Heart right ventricle (tissue), 16 donors: ENCODE data around the gene WHRN. TPM values are rescaled to one million over a fixed set of nuclear protein-coding genes. Genes with fewer than 3 reads are reported as not detected.

Source experiments
- ATAC-seq, 8 donors: fragments of 200-7000 bp; cut with Tn5 transposase; one replicate each; pipeline ENCODE4 v1.9.1; 2020; ENCODE audit warnings: mild to moderate bottlenecking in 8 of 8, moderate library complexity in 8 of 8, moderate number of reproducible peaks in 1 of 8
- DNase-seq, 2 donors: peaks; one replicate each; pipeline ENCODE4 v3.0.0-alpha.2; 2020
- H3K27ac ChIP-seq, 10 donors: fragments of 200-600 bp; sonication (generic) in 2 of 10; one replicate each; pipeline versions ENCODE4 v1.5.0 to v1.8.0; 2020 to 2022; ENCODE audit warnings: mild to moderate bottlenecking in 3 of 10
- H3K27me3 ChIP-seq, 7 donors: fragments of 200-600 bp; one replicate each; pipeline ENCODE4 v1.8.0; 2021 to 2022; ENCODE audit warnings: mild to moderate bottlenecking in 2 of 7
- H3K36me3 ChIP-seq, 9 donors: fragments of 200-600 bp; sonication (generic) in 1 of 9; one replicate each; pipeline versions ENCODE4 v1.5.0 to v1.8.0; 2020 to 2022; ENCODE audit warnings: mild to moderate bottlenecking in 2 of 9
- H3K4me1 ChIP-seq, 9 donors: fragments of 200-600 bp; sonication (generic) in 1 of 9; one replicate each; pipeline versions ENCODE4 v1.5.0 to v1.8.0; 2020 to 2022; ENCODE audit warnings: mild to moderate bottlenecking in 4 of 9
- H3K4me3 ChIP-seq, 10 donors: fragments of 200-600 bp; sonication (generic) in 2 of 10; one replicate each; pipeline versions ENCODE4 v1.5.0 to v1.8.0; 2020 to 2022; ENCODE audit warnings: mild to moderate bottlenecking in 7 of 10, moderate library complexity in 2 of 10
- H3K9me3 ChIP-seq, 11 donors: fragments of 200-600 bp in 10 of 11; sonication (generic) in 2 of 11; one replicate each; pipeline versions ENCODE4 v1.5.0 to v1.8.0; 2013 to 2022; ENCODE audit warnings: mild to moderate bottlenecking in 2 of 11, control low read depth in 1 of 11, moderate library complexity in 1 of 11
- CTCF ChIP-seq, 9 donors: fragments of 200-600 bp; sonication (generic) in 2 of 9; IDR thresholded peaks; one replicate each; pipeline versions ENCODE4 v1.5.0 to v1.8.0; 2021 to 2022; ENCODE audit warnings: antibody characterized with exemption in 9 of 9, mild to moderate bottlenecking in 5 of 9, moderate library complexity in 1 of 9
- WGBS, 2 donors: extraction: QIAGEN DNeasy Blood & Tissue Kit; methylation state at CpG; one replicate each; pipeline ENCODE4 v1.1.7; 2013; ENCODE audit warnings: inconsistent platforms in 1 of 2; 5-methylcytosine and 5-hydroxymethylcytosine counted together
- intact Hi-C, 10 donors: fragments of 100-400 bp; cut with DNase I; formaldehyde crosslinking; loops; one replicate each; pipeline versions ENCODE4 v1.11.1 to v1.14.2; 2022
- polyA plus RNA-seq, 2 donors: library from polyadenylated mRNA; stranded (reverse); fragments of 200-250 nt; gene quantifications; one replicate each; pipeline ENCODE4 v1.2.3, GENCODE V29; 2013
- total RNA-seq, 10 donors: library from RNA; stranded (reverse); fragmentation: NEBNext Ultra II Directional in 3 of 10; extraction: Animal tissue kit (Norgen Biotek cat#: 25700) in 3 of 10; gene quantifications; one replicate each; pipeline versions ENCODE4 v1.2.1 to v1.2.4, GENCODE V29; 2021 to 2023
- donor health status: Arrhythmogenic right ventricular cardiomyopathy.
- donor health status: ischemic (EF 13 %, LVEDD 7.1; RV severe dilation, severe dysfunction).
- donor health status: healthy with polysubstance abuse.
- donor health status: DM: no; HTN: yes; CAD: no.
- donor health status: DM: no; HTN: no; CAD: no.
- donor health status: ischemic (EF 25% LVEDD 6.9; RV normal size, moderate dysfunction).
- donor health status: ischemic (EF 25% LVEDD 5.7; RV mildly dilated, moderate dysfunction).
- donor health status: healthy.
- donor health status: DM: yes; HTN: yes; CAD: no.
- donor health status: Ischemic cardiomyopathy.
- donor health status: ischemic (EF 35%, LVEDD 5.7; RV mildly dilated, moderate dysfunction).
- donor health status: nonischemic (EF 11% LVEDD 7.7; RV severe dilation, severe dysfunction).
- donor health status: DM: yes; HTN: yes; CAD: no.
- donor health status: PGD.
- donor health status: ischemic (EF 29% LVEDD 5.4; RV normal size, mild dysfunction).
- donor health status: nonischemic (EF 23%, LVEDD 6.1; RV moderate dilation, normal function).

Gene WHRN
- total and polyA plus RNA-seq, 12 donors: 0.13 to 1.3 (median 0.58) TPM; not detected in 1

DNA sequence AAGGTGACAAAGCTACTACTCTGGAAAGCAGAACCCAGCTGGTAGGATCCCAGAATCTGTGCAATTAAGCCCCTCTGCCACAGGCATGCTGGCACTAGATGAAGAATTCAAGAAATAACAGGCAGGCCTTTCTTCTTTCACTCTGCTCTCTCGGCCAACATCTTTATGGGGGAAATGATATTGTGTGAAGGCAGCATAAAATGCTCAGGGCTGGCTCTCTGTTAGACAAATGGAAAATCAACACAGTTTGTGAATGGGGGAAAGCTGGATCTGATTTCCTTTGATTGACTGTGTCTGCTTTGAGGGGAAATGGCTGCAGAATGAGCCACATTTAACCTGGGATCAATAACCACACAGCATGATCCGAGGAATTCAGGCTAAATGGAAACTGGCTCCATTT lies 88.4 kb downstream of the WHRN start:
- DNase-seq (no peak), ATAC-seq (no peak)
- H3K27ac ChIP-seq: no peak overlapping the region
- intact Hi-C loops: loop anchor here in 2 of 10 donors (10.0 kb wide), 2 partner anchors 488 to 498 kb away; no protein-coding TSS in a partner anchor
- WGBS, 2 donors: 90 to 100% methylated on average over 2 of the region's 2 CpGs
- TF ChIP-seq CTCF (IDR thresholded peaks at IDR 0.05): no peak
- H3K36me3 ChIP-seq: no peaks in the 10 kb centered on the region
- no peaks in the 10 kb centered on the region for H3K27me3 ChIP-seq
- no peak overlapping the region for H3K4me3 ChIP-seq
- peaks cover 0 to 13% (median 0%) of the 10 kb centered on the region in 9 donors for H3K4me1 ChIP-seq
- peaks cover 0 to 8% (median 0%) of the 10 kb centered on the region in 11 donors for H3K9me3 ChIP-seq

GRCh38 chr9:114416290-114416689 lies 89.0 kb downstream of the WHRN start:
- Histone ChIP-seq H3K36me3 (no peaks in the 10 kb centered on the region), H3K4me1 (peaks cover 0 to 13% (median 0%) of the 10 kb centered on the region in 9 donors), H3K27ac (no peak overlapping the region), H3K4me3 (no peak overlapping the region), H3K9me3 (peaks cover 0 to 8% (median 0%) of the 10 kb centered on the region in 11 donors), H3K27me3 (no peaks in the 10 kb centered on the region)
- no peak for DNase-seq
- WGBS, 2 donors: 62 to 79% methylated on average over 5 of the region's 5 CpGs
- intact Hi-C loops: loop anchor here in 2 of 10 donors (10.0 kb wide), 2 partner anchors 489 to 499 kb away; no protein-coding TSS in a partner anchor
- no peak for TF ChIP-seq CTCF (IDR thresholded peaks at IDR 0.05)
- ATAC-seq: no peak

GRCh38 chr9:114414346-114414745 lies 90.9 kb downstream of the WHRN start:
- Histone ChIP-seq H3K4me1 (peaks cover 0 to 13% (median 0%) of the 10 kb centered on the region in 9 donors), H3K4me3 (no peak overlapping the region), H3K36me3 (no peaks in the 10 kb centered on the region), H3K27ac (peak overlapping the region in 1 of 10 donors; percentile 12), H3K9me3 (peaks cover 0 to 8% (median 0%) of the 10 kb centered on the region in 11 donors), H3K27me3 (no peaks in the 10 kb centered on the region)
- WGBS, 2 donors: 61 to 74% methylated on average over 2 of the region's 2 CpGs
- DNase-seq (no peak), ATAC-seq (no peak)
- intact Hi-C loops: loop anchor here in 2 of 10 donors (10.0 kb wide), 2 partner anchors 490 to 500 kb away; no protein-coding TSS in a partner anchor
- no peak for TF ChIP-seq CTCF (IDR thresholded peaks at IDR 0.05)

DNA sequence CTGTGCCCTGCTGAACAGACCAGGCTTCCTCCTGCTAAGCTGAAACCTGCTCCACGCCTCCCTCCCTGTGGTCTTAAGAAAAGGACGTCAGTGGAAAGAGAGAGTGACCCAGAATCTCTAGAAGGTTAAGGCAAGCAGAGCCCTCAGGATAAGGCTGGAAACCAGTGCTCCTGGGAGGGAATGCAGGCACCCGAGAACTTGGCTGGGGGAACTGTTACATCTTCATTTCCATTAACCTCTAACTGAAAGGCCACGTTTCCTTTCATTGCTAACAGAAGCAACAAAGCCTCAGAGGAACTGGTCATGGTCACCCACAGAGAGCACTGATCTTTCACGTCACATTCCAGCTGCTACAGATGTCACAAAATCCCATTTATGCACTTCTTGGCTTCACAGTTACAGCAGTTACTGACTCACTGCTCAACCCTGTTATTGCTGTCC lies 91.4 kb downstream of the WHRN start:
- DNase-seq (no peak), ATAC-seq (peak in 4 of 8 donors; percentile 16 to 46 (median 23))
- Histone ChIP-seq H3K27ac (peak overlapping the region in 1 of 10 donors; percentile 12), H3K27me3 (no peaks in the 10 kb centered on the region), H3K4me3 (no peak overlapping the region), H3K36me3 (no peaks in the 10 kb centered on the region), H3K4me1 (peaks cover 0 to 13% (median 0%) of the 10 kb centered on the region in 9 donors), H3K9me3 (peaks cover 0 to 8% (median 0%) of the 10 kb centered on the region in 11 donors)
- intact Hi-C loops: loop anchor here in 2 of 10 donors (10.0 kb wide), 2 partner anchors 491 to 501 kb away; no protein-coding TSS in a partner anchor
- TF ChIP-seq CTCF (IDR thresholded peaks at IDR 0.05): no peak
- WGBS, 2 donors: 50 to 64% methylated on average over 5 of the region's 5 CpGs
